ENCODE results near the gene PAM16. TPM values are rescaled to one million over a fixed set of nuclear protein-coding genes. Genes with fewer than 3 reads are reported as not detected.

Gene PAM16
- total RNA-seq, 1 experiment from 2014 or later, result 80.4 TPM

- Histone ChIP-seq H2BK12ac (ENCODE audit: insufficient read length, low read depth, low read length) (no peak overlapping the region), H3K23me2 (ENCODE audit: insufficient read length, low read depth, low read length, poor library complexity, severe bottlenecking) (no peaks in the 10 kb centered on the region), H2BK5ac (ENCODE audit: insufficient read length, low read length) (no peak overlapping the region), H3K27me3 (ENCODE audit: insufficient read depth, low read length) (no peaks in the 10 kb centered on the region), H4K91ac (ENCODE audit: insufficient read length, low read depth, low read length) (no peak overlapping the region), H4K5ac (ENCODE audit: insufficient read length, low read depth, low read length) (no peak overlapping the region), H3K18ac (ENCODE audit: insufficient read length, low read depth, low read length) (no peak overlapping the region), H3K4me2 (ENCODE audit: insufficient read depth, insufficient read length, low read length) (no peak overlapping the region), H3K79me2 (ENCODE audit: insufficient read depth, low read length) (no peaks in the 10 kb centered on the region), H3T11ph (ENCODE audit: low read length) (no peak overlapping the region), H2BK120ac (ENCODE audit: low read depth, low read length, poor library complexity, severe bottlenecking) (no peak overlapping the region), H3K27ac (ENCODE audit: insufficient read length, low read depth, low read length) (no peak overlapping the region), H3K9ac (ENCODE audit: extremely low read depth, insufficient read length, low read length) (no peak overlapping the region), H3K14ac (ENCODE audit: insufficient read depth, low read length) (no peak overlapping the region), H3K4me1 (ENCODE audit: insufficient read depth, low read length) (no peaks in the 10 kb centered on the region), H2AK5ac (ENCODE audit: insufficient read length, low read length) (no peak overlapping the region), H3K56ac (ENCODE audit: insufficient read length, low read depth, low read length) (no peak overlapping the region), H2AFZ (ENCODE audit: low read length) (no peak overlapping the region), H3K4ac (ENCODE audit: low read depth, low read length) (no peak overlapping the region), H4K8ac (replicated peaks; ENCODE audit: insufficient read length, low read depth, low read length) (no peak overlapping the region), H3K9me3 (ENCODE audit: control insufficient read depth, low read depth, low read length) (no peaks in the 10 kb centered on the region), H3K79me1 (ENCODE audit: insufficient read depth, low read depth, low read length, poor library complexity, severe bottlenecking) (no peaks in the 10 kb centered on the region), H3K23ac (ENCODE audit: insufficient read length, low read depth, low read length) (no peak overlapping the region), H2BK20ac (ENCODE audit: low read depth, low read length, poor library complexity, severe bottlenecking) (no peak overlapping the region), H2BK15ac (ENCODE audit: low read depth, low read length) (no peak overlapping the region), H4K20me1 (ENCODE audit: control insufficient read depth, insufficient read depth, insufficient read length) (no peaks in the 10 kb centered on the region)
- no peak for TF ChIP-seq CTCF (conservative IDR thresholded peaks at IDR 0.05)
- Mint-ChIP-seq H3K36me3 (ENCODE audit: insufficient read depth in 1 of 3, low read depth in 3 of 3) (peaks cover 23 to 40% (median 26%) of the 10 kb centered on the region in 3 experiments), H3K9me3 (peaks cover 16 to 18% of the 10 kb centered on the region in 2 experiments), H3K4me3 (no peak overlapping the region), H3K27me3 (ENCODE audit: low read depth) (peaks cover 4% of the 10 kb centered on the region), H3K27ac (no peak overlapping the region; a peak in 1 of 7 replicates), H3K4me1 (no peaks in the 10 kb centered on the region)
- DNase-seq, result no peak
- WGBS (ENCODE audit: extremely low coverage, insufficient read length, low lambda C conversion rate), result no CpG with 5 or more reads among the region's 13 CpGs
Measured at GRCh38 chr16:4341250-4341649, 9.9 kb downstream of the PAM16 start.
